ENCODE measurements around the gene SUCNR1. TPM values are rescaled to one million over a fixed set of nuclear protein-coding genes. Genes with fewer than 3 reads are reported as not detected.

Gene SUCNR1
- total and polyA plus RNA-seq, 2 of the 4 experiments (the other 2 are of a cell fraction) = not detected

DNA sequence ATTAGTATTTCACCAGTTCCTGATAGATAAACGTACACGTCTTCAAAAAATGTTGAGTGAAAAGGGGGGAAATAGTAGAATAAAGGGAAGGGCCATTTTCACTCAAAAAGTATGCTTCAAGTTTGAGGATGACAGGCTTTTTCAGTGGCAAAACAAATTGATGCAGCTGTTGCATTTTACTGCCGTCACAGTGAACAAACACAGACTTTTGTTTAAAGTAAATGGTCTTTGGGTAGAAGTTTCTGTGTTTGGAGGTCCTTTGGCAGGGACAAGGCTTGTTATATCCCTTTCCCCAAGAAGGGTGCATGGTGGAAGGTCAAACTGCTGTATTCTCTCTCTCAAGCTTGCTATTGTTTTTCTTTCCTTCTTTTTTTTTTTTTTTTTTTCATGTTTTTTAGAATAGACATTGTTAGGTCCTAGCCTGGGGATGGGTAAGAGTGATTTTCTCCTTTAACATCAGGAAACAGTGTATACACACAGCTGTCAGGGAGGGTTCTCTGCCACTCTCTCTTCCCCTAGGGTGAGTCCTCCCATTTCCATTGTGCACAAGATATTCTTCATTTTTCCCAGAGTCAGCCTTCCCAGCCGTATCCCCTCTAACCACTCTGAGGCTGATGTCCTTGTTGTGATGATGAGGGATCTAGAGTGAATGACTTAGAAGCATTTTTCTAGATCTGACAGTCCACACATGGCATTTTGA lies 6.6 kb upstream of the SUCNR1 start:
- Histone ChIP-seq H3K56ac (ENCODE audit: extremely low read depth, insufficient read depth, low read length) (no peak overlapping the region), H3K14ac (replicated peaks; ENCODE audit: low read depth, low read length) (peak overlapping the region; percentile 82), H4K5ac (ENCODE audit: low read depth, low read length) (peak overlapping the region; percentile 50), H3K4ac (ENCODE audit: low read depth, low read length) (peak overlapping the region; percentile 85), H2BK20ac (ENCODE audit: low read depth, low read length) (peak overlapping the region; percentile 91), H3K18ac (ENCODE audit: low read depth, low read length) (peak overlapping the region; percentile 92), H2BK5ac (ENCODE audit: low read depth, low read length, poor library complexity, severe bottlenecking) (peak overlapping the region; percentile 67), H3K79me1 (ENCODE audit: low read depth in 1 of 2, low read length in 2 of 2) (no peaks in the 10 kb centered on the region), H2BK15ac (ENCODE audit: low read depth, low read length) (peak overlapping the region; percentile 59; the same call in 2 of the 3 replicates), H3K27me3 (ENCODE audit: control insufficient read depth, insufficient read depth, low read length) (no peaks in the 10 kb centered on the region), H4K20me1 (ENCODE audit: insufficient read depth, low read length) (no peaks in the 10 kb centered on the region), H3K9ac (ENCODE audit: low read depth, low read length) (peak overlapping the region; percentile 28; the same call in 1 of the 2 replicates), H3K4me3 (ENCODE audit: insufficient read depth, low read depth, low read length) (no peak overlapping the region), H4K91ac (ENCODE audit: insufficient read depth, low read depth, low read length) (peak overlapping the region; percentile 41), H3K9me1 (ENCODE audit: insufficient read depth, low read length) (peaks cover 5% of the 10 kb centered on the region; the same call in 1 of the 2 replicates), H2BK120ac (ENCODE audit: low read depth, low read length) (peak overlapping the region; percentile 90), H2AK9ac (replicated peaks; ENCODE audit: low read depth, low read length, poor library complexity) (no peak overlapping the region), H3K4me1 (ENCODE audit: control insufficient read depth, insufficient read depth, low read length) (peaks cover 9% of the 10 kb centered on the region), H2AFZ (replicated peaks; ENCODE audit: low read length, poor library complexity) (peak overlapping the region; percentile 54), H2AK5ac (ENCODE audit: low read depth, low read length) (peak overlapping the region; percentile 38; the same call in 1 of the 2 replicates), H3K36me3 (ENCODE audit: control insufficient read depth, insufficient read depth, low read length) (no peaks in the 10 kb centered on the region), H3K9me3 (ENCODE audit: control insufficient read depth, insufficient read depth, low read length) (no peaks in the 10 kb centered on the region), H3K27ac (ENCODE audit: insufficient read depth, low read length) (peak overlapping the region; percentile 65; the same call in 1 of the 2 replicates), H4K8ac (ENCODE audit: low read depth in 2 of 2, low read length in 2 of 2) (peak overlapping the region; percentile 33 to 73; a peak in 3 of 4 replicates), H3K23ac (ENCODE audit: low read depth, low read length) (peak overlapping the region; percentile 71), H3K4me2 (ENCODE audit: low read depth, low read length) (peak overlapping the region; percentile 62; the same call in 1 of the 2 replicates)
- ATAC-seq (ENCODE audit: low read depth) (0 out of 2 replicates have a peak, but pooled peaks have one; percentile 6), DNase-seq (no peak)
- CTCF ChIA-PET = no interaction called here
- WGBS, 2 experiments (ENCODE audit: extremely low coverage in 2 of 2, insufficient read length in 1 of 2) = no CpG with 5 or more reads among the region's 4 CpGs
- in situ Hi-C loops (cut with MboI; ENCODE audit: low sequenced_read_pairs) = no loop called here
- BruUV-seq (replicated peaks) = no TSS peak
- POLR2A ChIA-PET (ENCODE audit: unreplicated experiment) = no interaction called here
- dilution Hi-C loops (cut with HindIII; ENCODE audit: low sequenced_read_pairs, unreplicated experiment) = no loop called here
- TF ChIP-seq, protein P1, sequence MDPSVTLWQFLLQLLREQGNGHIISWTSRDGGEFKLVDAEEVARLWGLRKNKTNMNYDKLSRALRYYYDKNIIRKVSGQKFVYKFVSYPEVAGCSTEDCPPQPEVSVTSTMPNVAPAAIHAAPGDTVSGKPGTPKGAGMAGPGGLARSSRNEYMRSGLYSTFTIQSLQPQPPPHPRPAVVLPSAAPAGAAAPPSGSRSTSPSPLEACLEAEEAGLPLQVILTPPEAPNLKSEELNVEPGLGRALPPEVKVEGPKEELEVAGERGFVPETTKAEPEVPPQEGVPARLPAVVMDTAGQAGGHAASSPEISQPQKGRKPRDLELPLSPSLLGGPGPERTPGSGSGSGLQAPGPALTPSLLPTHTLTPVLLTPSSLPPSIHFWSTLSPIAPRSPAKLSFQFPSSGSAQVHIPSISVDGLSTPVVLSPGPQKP (IDR thresholded peaks at IDR 0.05; ENCODE audit: borderline replicate concordance, low read depth, low read length) = no peak
- TF ChIP-seq POLR2A (IDR thresholded peaks at IDR 0.05; ENCODE audit: low read depth, low read length) (no peak), MAFK (IDR thresholded peaks at IDR 0.05; ENCODE audit: low read depth, low read length) (no peak), MXI1 (IDR thresholded peaks at IDR 0.05; ENCODE audit: borderline replicate concordance, low read depth, low read length) (no peak), RFX5 (IDR thresholded peaks at IDR 0.05; ENCODE audit: low read depth, low read length) (no peak), NFE2L2 (IDR thresholded peaks at IDR 0.05; ENCODE audit: low read depth, low read length) (no peak), RCOR1 (IDR thresholded peaks at IDR 0.05; ENCODE audit: insufficient replicate concordance, low read length) (no peak)
- TF ChIP-seq, protein P2, sequence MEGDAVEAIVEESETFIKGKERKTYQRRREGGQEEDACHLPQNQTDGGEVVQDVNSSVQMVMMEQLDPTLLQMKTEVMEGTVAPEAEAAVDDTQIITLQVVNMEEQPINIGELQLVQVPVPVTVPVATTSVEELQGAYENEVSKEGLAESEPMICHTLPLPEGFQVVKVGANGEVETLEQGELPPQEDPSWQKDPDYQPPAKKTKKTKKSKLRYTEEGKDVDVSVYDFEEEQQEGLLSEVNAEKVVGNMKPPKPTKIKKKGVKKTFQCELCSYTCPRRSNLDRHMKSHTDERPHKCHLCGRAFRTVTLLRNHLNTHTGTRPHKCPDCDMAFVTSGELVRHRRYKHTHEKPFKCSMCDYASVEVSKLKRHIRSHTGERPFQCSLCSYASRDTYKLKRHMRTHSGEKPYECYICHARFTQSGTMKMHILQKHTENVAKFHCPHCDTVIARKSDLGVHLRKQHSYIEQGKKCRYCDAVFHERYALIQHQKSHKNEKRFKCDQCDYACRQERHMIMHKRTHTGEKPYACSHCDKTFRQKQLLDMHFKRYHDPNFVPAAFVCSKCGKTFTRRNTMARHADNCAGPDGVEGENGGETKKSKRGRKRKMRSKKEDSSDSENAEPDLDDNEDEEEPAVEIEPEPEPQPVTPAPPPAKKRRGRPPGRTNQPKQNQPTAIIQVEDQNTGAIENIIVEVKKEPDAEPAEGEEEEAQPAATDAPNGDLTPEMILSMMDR (conservative IDR thresholded peaks at IDR 0.05; ENCODE audit: low read depth, low read length) = no peak
- intact Hi-C loops (cut with micrococcal nuclease) = loop anchor here (5.0 kb wide), 1 partner anchor 35 kb away; no protein-coding TSS in a partner anchor

Data from IMR-90 (cell line).